GM21381 (cell line): ENCODE results near the gene CENATAC.
"Not testable (repeated sequence)": the region's sequence is repeated elsewhere in the genome, so short reads cannot be mapped to it uniquely, and the experiment has no call there.

Source experiments
- ATAC-seq: cut with Tn5 transposase; IDR thresholded peaks from one replicate; pipeline ENCODE4 v1.9.1; 2021; ENCODE audit warnings: mild to moderate bottlenecking, moderate library complexity; ENCODE audit not compliant: unreplicated experiment

Gene CENATAC

DNA sequence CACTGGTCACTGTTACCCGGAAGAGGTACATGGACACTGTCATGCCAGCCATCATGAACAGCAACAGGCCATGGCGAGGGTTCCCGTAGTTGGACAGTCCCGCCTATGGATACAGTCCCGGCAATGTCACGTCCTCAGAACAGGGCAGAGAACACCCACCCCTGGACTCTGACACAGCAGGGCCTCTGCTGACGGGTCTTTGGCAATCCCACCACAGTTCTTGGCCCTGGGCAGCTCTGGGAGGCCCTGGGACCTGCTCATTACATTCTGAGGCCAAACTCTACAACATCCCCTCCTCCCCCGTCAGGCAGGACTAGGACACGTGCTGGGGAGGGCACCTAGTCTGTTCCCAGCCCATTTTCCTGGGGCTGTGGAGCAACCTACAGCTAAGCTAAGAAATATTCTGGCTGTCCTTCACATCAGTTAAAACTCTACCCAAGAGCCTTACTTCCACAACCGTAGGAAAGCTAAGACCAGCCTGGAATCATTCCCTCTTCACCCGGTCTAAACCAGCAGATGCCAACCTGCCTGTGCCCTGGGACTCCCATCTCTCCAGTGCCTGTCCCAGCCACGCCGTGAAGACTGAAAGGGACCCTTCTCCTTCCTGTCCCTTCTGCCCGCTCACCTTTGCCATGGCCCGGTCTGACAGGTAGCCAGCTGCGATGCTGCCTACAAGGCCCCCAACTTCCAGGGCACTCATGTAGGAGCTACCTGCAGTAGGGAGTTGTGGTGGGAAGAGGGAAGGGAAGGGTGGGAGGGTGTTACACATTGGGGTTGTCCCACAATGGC, 28.2 kb downstream of the CENATAC start:
- ATAC-seq, result no peak

DNA sequence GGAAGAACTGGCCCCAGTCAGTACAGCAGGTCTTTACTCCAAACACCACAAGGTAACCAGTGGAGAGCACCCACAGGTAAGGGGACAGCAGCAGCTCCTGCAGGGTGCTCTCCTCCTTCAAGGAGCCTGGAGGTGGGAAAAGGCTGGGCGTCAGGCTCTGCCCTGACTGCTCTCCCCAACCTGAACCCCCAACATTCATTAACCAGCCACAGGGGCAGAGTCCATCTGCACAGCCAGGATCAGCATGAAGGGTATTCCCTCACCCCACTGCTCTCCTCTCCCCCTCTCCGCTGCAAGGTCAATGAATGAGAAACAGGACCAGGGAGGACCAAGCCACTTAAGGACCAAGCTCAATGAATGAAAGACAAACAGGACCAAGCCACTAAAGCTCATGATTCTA, 29.0 kb downstream of the CENATAC start:
- no peak for ATAC-seq

GRCh38 chr11:119027561-119028345, 29.8 kb downstream of the CENATAC start:
- ATAC-seq, result no peak

GRCh38 chr11:119028346-119029068, 30.6 kb downstream of the CENATAC start:
- ATAC-seq, result no peak

GRCh38 chr11:119029069-119029339, 31.1 kb downstream of the CENATAC start:
- no peak for ATAC-seq

DNA sequence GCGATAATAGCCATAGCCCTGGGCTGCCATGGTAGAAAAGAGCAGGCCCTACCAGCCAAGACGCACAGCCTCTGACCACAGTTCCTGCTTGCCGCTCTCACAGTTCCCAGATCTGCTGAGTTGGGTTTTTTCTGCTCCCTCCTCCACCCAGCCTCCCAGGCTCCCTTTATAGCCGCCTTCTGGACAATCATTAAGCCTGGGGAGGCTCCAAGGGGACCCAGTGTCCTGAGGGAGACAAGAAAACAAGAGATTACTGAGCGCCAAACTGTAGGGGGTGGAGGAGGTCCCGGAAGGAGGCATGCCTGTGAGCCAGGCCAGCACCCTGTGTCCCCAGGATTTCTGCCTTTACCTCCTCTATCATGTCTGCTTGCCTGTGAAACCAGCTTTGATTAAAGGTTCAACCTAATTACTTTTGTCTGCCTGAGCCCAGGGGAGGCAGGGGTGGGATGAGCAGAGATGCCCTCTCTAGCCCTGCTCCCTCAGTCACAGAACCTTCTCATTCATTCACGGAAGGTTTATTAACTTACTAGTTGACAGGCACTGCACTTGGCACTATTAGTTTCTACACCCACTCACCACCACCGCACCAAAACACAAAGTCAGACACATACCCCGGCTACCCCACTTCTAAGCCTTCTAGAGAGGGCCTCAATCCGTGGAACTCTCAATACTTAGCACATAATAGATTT, 31.5 kb downstream of the CENATAC start:
- ATAC-seq, result peak; percentile 4

DNA sequence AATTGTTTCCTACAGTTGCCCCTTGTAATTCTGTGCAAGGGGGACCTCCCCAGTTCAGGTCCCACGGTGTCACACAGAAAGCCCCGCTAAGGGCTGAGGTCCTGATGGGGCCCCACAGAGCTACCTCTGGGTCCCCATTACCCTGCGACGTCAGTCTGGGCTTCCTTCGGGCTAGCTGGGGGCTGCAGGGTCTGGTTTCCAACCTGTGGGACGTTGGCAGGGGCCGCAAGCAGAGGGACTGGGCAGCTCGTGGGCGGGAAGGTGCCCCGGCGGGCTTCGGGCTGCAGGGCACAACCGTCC, 32.0 kb downstream of the CENATAC start:
- ATAC-seq, result peak; percentile 19

DNA sequence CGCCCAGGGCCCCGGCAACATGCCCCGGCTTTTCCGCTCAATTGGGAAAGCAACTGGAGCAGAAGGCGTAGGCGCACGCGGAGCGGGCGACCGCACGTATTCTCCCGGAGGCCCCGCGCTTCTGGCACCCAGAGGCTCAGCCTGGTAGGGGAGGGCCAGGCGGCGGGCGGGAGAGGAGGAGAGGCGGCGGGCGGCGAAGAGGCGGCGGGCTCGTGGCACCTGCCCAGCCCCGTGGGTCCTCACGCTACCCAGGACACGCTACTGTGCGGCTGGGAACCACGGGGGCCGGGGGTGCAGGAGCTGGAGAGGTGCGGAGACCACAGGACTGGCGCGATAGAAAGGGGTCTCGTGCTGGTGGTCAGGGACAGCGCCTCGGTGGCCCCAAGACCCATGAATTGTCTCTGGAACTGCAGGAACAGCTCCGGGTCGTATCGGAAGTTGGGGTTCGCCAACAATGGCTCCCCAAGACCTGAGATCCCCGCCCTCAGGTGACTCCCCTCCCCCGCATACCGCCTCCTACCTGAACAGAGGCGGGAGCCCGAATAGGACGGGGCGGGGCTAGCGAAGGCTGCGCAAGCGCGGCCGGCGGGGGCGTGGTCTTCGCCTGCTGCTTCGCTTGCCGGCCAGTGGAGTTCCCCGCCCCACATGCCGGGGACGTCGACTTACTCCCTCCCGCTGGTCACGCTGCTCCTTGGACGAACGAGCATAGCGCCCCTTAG, 32.5 kb downstream of the CENATAC start, which contains the start of gene SLC37A4:
Gene SLC37A4 (minus strand): TSS at position 549 of the 719 bp plus-strand sequence.
- ATAC-seq, result peak; percentile 86

GRCh38 chr11:119031912-119032280, 34.0 kb downstream of the CENATAC start:
- ATAC-seq, result no peak

DNA sequence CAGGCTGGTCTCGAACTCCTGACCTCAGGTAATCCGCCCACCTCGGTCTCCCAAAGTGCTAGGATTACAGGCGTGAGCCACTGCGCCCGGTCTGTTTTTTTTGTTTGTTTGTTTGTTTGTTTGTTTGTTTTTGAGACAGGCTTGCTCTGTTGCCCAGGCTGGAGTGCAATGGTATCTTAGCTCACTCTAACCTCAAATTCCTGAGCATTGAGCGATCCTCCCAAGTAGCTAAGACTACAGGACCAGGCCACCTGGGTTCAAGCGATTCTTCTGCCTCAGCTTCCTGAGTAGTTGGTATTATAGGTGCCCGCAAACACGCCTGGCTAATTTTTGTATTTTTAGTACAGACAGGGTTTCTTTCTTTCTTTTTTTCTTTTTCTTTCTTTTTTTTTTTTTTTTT, 35.5 kb downstream of the CENATAC start:
- not testable (repeated sequence) for ATAC-seq

DNA sequence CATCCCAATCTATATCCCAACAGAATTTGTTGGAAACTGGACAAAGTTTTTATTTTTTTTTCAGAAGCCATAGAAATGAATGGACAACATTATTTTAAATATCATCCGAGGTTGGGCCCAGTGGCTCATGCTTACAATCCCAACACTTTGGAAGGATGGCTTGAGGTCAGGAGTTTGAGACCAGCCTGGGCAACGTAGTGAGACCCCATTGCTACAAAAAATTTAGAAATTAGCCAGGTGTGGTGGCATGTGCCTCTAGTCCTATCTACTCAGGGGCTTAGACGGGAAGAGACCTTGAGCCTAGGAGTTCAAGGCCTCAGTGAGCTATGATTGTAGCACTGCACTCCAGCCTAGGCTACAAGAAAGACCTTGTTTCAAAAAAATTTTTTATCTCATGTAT, 36.9 kb downstream of the CENATAC start:
- no peak for ATAC-seq

GRCh38 chr11:119038884-119039283, 40.9 kb downstream of the CENATAC start:
- ATAC-seq, result no peak

DNA sequence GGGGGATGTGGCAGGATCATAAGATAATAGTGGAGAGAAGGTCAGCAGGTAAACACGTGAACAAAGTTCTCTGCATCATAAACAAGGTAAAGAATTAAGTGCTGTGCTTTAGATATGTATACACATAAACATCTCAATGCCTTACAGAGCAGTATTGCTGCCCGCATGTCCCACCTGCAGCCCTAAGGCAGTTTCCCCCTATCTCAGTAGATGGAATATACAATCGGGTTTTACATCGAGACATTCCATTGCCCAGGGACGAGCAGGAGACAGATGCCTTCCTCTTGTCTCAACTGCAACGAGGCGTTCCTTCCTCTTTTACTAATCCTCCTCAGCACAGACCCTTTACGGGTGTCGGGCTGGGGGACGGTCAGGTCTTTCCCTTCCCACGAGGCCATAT, 41.5 kb downstream of the CENATAC start:
- not testable (repeated sequence) for ATAC-seq

GRCh38 chr11:119041821-119042514, 44.0 kb downstream of the CENATAC start:
- ATAC-seq, result no peak

- no peak for ATAC-seq
These were observed 45.0 kb downstream of the CENATAC start for GRCh38 chr11:119042927-119043326.

DNA sequence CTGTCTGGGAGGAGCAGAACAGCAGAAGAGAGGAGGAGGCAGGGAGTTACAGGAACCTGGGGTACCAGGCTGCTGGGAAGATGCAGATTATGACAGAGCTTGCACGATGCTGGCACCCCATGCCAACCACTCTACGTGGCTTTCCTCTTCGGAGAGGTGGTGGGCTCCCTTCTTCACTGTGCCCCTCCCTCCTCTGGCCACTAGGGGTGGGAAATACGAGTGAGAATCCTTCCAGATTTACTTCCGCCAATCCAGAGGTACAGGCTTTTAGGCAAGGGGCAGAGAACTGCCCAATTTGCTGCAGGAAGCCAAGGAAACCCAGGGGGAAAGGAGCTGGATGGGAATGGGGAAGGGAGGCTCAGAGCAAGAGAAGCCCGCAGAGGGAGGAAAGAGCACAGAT, 46.8 kb downstream of the CENATAC start:
- no peak for ATAC-seq

- ATAC-seq, result no peak
These were observed 48.6 kb downstream of the CENATAC start for GRCh38 chr11:119046489-119046888.

- ATAC-seq, result no peak
These were observed 49.3 kb downstream of the CENATAC start for GRCh38 chr11:119047205-119047604.

GRCh38 chr11:119048644-119049043, 50.7 kb downstream of the CENATAC start:
- no peak for ATAC-seq

GRCh38 chr11:119049081-119049480, 51.1 kb downstream of the CENATAC start:
- no peak for ATAC-seq
